LNCAP (cell line): ENCODE measurements around the gene INF2.

Experiments
- TF ChIP-seq, protein P1 (sequence below): fragments of 450-650 bp; IDR thresholded peaks from 2 replicates; pipeline ENCODE4 v1.5.1; 2017; ENCODE audit warnings: mild to moderate bottlenecking

Gene INF2

DNA sequence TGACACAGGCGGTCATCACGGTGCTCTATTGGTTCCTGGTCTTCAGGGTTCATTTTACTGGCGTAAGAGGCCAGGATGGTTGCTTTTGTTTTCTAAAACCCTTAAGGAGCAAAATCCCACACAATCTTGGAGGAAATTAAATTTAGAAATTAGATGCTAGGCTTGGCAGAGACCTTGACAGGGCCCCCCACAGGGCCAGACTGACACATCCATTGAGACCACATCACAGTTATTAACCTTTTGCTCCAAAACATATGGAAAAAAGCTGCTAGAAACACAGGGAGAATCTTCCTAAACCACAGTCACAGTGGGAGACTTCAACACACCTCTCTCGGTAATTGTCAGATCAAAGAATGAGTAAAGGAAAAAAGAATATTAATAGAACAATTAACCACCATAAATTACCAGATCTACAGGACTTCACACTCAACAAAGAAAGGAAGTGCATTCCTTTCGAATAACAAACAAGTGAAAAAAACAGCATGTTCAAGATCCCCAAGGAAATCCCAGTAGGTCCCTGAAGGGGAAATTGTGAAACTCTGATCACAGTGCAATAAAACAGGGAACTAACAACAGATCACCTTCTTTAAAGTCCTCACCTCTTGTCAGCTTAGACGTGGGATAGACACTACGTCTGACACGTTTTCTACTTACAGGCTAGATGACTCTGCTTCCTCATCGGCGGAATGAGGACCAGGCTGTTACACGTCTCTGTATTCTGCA lies 44.6 kb upstream of the INF2 start:
- TF ChIP-seq, protein P1, sequence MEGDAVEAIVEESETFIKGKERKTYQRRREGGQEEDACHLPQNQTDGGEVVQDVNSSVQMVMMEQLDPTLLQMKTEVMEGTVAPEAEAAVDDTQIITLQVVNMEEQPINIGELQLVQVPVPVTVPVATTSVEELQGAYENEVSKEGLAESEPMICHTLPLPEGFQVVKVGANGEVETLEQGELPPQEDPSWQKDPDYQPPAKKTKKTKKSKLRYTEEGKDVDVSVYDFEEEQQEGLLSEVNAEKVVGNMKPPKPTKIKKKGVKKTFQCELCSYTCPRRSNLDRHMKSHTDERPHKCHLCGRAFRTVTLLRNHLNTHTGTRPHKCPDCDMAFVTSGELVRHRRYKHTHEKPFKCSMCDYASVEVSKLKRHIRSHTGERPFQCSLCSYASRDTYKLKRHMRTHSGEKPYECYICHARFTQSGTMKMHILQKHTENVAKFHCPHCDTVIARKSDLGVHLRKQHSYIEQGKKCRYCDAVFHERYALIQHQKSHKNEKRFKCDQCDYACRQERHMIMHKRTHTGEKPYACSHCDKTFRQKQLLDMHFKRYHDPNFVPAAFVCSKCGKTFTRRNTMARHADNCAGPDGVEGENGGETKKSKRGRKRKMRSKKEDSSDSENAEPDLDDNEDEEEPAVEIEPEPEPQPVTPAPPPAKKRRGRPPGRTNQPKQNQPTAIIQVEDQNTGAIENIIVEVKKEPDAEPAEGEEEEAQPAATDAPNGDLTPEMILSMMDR, result no peak

DNA sequence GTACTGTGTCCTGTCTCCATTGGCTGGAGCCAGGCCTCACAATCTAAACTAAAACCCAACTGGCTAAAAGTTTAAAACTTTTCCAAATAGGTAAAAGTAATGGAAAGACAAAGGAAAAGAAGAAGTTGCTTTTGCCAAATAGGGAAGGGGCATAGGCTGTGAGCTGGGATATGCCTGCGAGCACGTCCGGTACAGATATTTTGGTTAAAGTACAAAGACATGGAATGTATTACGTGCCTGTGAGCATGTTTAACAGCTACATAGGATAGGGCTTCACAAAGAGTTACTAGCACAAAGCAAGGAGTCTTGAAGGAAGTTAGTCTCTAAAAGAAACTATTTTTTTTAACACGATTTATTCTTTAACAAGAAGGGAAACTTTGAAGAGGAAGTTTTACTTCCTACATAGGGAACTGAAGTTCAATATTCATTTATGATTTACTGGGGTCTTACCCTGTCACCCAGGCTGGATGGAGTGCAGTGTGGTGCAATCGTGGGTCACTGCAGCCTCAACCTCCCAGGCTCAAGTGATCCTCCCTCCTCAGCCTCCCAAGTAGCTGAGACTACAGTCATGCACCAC lies 41.9 kb upstream of the INF2 start:
- TF ChIP-seq, protein P1, result no peak

DNA sequence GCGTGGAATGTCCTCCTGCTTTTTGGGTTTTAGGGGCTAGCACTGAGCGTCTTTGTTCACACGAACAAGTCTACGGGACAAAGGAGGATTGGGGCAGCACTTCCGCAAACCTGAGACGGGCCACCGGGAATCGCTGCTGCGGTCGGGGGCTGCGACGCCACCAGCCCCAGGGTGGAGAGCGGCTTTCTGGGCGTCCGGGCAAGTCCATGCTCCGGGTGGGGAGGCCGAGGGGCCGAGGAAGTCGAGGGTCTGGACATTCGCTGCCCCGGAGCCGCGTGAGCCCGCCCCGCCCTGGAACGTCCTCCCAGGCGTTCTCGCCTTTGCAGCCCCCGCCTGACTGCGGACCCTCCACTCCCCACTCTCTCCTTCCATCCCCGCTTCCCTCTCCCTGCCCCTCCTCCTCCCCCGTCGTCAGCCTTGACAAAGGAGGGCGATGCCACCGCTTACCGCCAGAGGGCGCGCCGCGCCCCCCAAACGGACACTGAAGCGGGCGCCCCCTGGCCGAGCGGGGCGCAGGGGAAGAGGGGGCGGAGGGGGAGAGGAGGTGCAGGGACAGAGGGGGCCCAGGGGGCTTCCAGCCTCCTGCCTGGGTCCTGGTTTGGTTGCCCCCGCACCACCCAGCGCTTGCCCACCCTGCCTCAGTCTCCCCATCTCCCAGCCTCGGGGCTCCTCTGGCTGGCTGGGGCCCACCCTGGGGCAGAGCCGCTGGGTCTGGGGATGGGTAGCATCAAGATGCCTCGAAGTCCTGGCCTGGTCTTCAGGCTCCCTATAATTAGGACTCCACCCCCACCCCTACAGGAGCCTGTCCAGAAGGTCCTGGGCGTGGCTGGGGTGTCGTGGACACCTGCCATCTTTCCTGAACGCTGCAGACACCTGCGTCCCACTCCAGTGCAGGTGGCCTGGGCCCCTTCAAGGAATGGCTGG lies 39.1 kb upstream of the INF2 start:
- TF ChIP-seq, protein P1, result peak; percentile 100

DNA sequence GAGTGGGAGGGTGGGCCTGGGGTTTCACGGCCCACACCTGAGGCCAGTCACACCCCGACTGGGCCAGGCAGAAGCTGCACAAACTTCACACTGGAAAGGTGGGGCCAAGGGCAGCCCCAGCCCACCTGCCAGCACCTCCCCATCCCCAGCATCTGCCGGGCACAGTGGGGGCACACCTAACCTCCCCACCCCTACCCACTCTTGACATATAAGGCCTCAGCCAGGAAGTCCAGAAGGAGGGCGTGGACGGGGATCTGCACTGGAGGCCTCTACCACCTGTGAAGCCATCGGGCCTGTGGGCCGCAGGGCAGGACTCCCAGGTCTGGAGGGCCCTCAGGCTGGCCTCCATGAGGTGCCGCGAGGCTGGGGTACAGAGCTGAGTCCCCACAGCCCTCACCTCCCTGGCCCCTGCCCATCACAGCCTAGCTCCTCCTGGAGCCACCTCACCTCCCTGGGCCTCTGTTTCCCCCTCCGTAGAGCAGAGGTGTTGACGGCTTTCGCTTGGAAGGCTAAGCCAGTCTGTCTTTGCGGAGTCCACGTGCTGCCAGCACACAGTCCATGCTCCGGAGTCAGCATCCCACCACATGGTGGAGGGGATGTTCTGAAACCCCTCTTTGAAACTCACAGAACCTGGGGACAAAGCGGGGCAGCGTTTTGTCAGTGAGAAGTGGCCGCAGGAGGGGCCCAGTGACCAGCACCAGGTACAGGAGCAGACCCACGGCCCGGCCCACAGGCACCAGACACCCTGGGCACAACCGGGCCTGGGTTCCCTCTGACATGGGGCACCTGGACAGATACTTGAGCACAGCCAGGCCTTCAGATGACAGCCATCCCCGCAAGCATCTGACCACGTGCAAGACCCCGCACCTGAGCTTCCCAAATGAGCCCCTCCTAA lies 38.2 kb upstream of the INF2 start:
- TF ChIP-seq, protein P1, result no peak

DNA sequence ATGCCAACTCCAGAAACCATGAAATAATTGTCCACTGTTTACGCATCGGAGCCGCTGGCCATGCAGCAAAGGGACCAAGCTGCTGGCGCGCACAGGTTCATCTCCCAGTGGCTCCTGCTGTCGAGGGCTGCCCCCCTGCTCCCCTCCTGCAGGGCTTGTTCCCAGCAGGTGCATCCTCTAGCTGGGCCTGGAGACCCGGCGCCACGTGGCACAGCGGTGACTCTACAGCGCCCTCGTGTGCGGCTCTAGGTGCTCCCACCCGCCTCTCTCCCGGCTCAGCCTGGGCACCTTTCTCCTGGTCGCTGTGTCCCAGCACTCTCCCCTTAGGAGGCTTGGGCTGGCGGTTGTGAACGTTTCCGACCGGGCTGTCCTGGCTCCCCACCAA lies 37.5 kb upstream of the INF2 start:
- TF ChIP-seq, protein P1, result no peak

DNA sequence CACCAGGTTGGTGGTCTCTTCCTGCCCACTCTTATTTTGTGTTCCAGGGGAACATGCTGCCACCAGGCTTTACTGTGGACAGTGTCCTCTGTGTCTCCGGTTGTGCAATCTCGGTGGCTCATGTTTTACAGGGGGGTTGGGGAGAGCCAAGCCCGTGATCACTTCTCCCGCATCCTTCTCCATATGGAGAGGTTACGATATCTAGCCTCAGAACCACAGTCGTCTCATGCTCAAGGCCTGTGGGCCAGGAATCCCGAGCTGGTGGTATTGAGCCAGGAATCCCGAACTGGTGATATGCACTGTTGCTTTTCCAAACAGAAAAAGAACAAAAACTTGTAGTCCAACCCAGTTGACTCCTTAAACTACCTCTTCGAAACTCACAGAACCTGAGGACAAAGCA lies 37.0 kb upstream of the INF2 start:
- TF ChIP-seq, protein P1, result no peak

DNA sequence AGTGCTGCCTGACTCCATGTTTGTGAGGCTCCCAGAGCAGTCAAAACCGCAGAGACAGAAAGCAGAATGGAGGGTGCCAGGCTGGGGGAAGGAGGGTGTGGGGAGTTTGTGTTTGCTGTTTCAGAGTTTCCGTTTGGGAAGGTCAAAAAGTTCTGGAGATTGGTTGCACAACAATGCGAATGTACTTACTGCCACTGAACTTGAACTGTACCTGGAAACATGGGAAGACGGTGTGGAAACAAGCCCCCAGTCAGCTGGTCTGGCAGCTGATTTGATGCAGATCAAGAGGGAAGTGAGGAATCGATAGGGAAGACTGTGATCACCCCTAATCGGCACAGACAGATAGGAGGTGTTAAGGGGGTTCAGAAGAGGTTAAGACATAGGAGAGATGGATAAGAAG lies 35.3 kb upstream of the INF2 start:
- TF ChIP-seq, protein P1, result no peak
